Prostate gland (tissue), 2 donors: Measurements from ENCODE around the gene ZNF610. TPM values are rescaled to one million over a fixed set of nuclear protein-coding genes. Genes with fewer than 3 reads are reported as not detected.
A peak's percentile ranks its signal among the peaks of the same experiment; 100 is the strongest.

Source experiments
- DNase-seq: peaks from one replicate; pipeline ENCODE4 v3.0.0-alpha.2; 2019; ENCODE audit warnings: low spot score
- H3K27ac ChIP-seq, 2 donors: fragments of 200-600 bp; sonication (generic); 2 replicates each; pipeline ENCODE4 v1.5.1; 2017 to 2019
- H3K27me3 ChIP-seq: fragments of 200-600 bp; sonication (generic); replicated peaks from 2 replicates; pipeline ENCODE4 v1.5.1; 2019; ENCODE audit not compliant: insufficient read depth
- H3K36me3 ChIP-seq, 2 donors: fragments of 200-600 bp; sonication (generic); 1 replicate in 1 of 2; 2 replicates in 1 of 2; pipeline versions ENCODE4 v1.5.1 to v1.8.1; 2017 to 2019
- H3K4me1 ChIP-seq: fragments of 200-600 bp; sonication (generic); replicated peaks from 2 replicates; pipeline ENCODE4 v1.5.1; 2019
- H3K4me3 ChIP-seq, 2 donors: fragments of 200-600 bp; sonication (generic); 2 replicates each; pipeline ENCODE4 v1.5.1; 2017 to 2019
- H3K9me3 ChIP-seq: fragments of 200-600 bp; sonication (generic); 2 replicates; pipeline ENCODE4 v1.5.1; 2017
- POLR2A ChIP-seq: fragments of 450-650 bp; IDR thresholded peaks from one replicate; pipeline ENCODE4 v1.6.1; 2016; ENCODE audit warnings: antibody characterized with exemption, mild to moderate bottlenecking
- POLR2AphosphoS5 ChIP-seq: sonication (generic); formaldehyde crosslinking; IDR thresholded peaks from one replicate; pipeline ENCODE4 v1.6.1; 2017; ENCODE audit warnings: antibody characterized with exemption
- WGBS: methylation state at CpG from one replicate; pipeline ENCODE4 v1.1.5; 2018; 5-methylcytosine and 5-hydroxymethylcytosine counted together
- intact Hi-C: fragments of 100-400 bp; cut with DNase I; formaldehyde crosslinking; loops from one replicate; pipeline ENCODE4 v1.14.2; 2022
- total RNA-seq, 2 donors: library from RNA; depleted of rRNA; stranded (reverse); fragments of >200 nt; gene quantifications; one replicate each; pipeline ENCODE4 v1.1.0, GENCODE V29; 2016
- TF ChIP-seq, protein P1 (sequence below), 4 experiments: fragments of 200-600 bp in 2 of 4; fragments of 450-650 bp in 2 of 4; sonication (generic) in 2 of 4; IDR thresholded peaks; 1 replicate in 3 of 4; 2 replicates in 1 of 4; pipeline ENCODE4 v1.5.1; 2016 to 2019; ENCODE audit warnings: antibody characterized with exemption in 4 of 4, mild to moderate bottlenecking in 2 of 4, moderate library complexity in 2 of 4

Gene ZNF610
- total RNA-seq, 2 donors from 2014 or later: 5.5 to 9.9 TPM

DNA sequence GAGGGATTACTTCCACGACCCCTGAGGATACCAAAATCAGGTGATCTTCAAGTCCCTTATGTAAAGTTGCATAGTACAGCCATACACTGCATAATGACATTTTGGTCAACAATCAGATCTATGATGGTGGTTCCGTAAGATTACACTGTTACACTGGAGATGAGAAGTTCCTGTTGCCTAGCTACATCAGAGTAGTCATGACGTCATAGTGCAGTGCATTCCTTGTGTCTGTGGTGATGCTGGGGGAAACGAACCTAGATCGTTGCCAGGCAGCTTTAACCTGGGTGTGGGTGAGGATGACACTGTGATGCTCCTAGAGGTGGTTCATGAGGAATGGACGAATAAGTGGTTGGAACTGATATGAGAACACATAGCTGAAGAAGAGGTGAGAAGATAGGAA, 9.1 kb downstream of the ZNF610 start:
- TF ChIP-seq POLR2A (no peak), POLR2AphosphoS5 (no peak)
- TF ChIP-seq, protein P1, sequence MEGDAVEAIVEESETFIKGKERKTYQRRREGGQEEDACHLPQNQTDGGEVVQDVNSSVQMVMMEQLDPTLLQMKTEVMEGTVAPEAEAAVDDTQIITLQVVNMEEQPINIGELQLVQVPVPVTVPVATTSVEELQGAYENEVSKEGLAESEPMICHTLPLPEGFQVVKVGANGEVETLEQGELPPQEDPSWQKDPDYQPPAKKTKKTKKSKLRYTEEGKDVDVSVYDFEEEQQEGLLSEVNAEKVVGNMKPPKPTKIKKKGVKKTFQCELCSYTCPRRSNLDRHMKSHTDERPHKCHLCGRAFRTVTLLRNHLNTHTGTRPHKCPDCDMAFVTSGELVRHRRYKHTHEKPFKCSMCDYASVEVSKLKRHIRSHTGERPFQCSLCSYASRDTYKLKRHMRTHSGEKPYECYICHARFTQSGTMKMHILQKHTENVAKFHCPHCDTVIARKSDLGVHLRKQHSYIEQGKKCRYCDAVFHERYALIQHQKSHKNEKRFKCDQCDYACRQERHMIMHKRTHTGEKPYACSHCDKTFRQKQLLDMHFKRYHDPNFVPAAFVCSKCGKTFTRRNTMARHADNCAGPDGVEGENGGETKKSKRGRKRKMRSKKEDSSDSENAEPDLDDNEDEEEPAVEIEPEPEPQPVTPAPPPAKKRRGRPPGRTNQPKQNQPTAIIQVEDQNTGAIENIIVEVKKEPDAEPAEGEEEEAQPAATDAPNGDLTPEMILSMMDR (IDR thresholded peaks at IDR 0.05): no peak

DNA sequence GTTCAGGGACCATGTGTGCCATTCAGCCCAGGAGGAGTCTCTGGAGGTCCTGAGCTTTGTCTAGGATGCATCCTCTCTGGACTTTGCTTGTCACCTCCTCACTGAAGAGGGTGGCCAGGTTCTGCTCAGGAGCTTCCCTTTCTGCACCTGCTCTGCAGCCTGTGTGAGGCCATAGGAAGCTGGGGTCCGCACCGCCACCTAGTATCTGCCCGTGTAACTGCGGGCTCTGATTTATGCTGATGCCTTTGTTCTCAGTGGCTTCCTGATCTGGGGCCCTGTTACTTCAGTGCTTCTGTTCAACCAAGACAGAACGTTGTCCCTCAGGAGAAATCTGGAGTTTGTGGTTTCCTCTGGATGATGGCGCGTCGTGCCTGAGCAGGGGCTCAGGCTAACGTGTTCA, 15.5 kb downstream of the ZNF610 start:
- H3K36me3 ChIP-seq: peaks cover 8 to 10% of the 10 kb centered on the region in 2 donors
- intact Hi-C loops: no loop called here
- 75% methylated on average over 9 of the region's 9 CpGs for WGBS

More for the DNA sequence above, 9.1 kb downstream of the ZNF610 start:
- H3K4me3 ChIP-seq: no peak overlapping the region
- H3K27ac ChIP-seq: no peak overlapping the region
- 89% methylated on average over 6 of the region's 6 CpGs for WGBS
- H3K9me3 ChIP-seq: no peaks in the 10 kb centered on the region
- no peak for DNase-seq
- H3K4me1 ChIP-seq: no peaks in the 10 kb centered on the region
- H3K36me3 ChIP-seq: peaks cover 0 to 1% of the 10 kb centered on the region in 2 donors
- intact Hi-C loops: no loop called here
- H3K27me3 ChIP-seq: no peaks in the 10 kb centered on the region

DNA sequence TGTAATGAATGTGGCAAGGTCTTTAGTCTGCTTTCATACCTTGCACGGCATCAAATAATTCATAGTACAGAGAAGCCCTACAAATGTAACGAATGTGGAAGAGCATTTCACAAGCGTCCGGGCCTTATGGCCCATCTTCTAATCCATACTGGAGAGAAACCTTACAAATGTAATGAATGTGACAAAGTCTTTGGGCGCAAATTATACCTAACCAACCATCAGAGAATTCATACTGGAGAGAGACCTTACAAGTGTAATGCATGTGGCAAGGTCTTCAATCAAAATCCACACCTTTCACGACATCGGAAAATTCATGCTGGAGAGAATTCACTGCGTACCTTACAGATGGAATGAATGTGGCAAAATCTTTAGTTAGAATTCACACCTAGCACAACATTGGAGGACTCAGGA, 30.4 kb downstream of the ZNF610 start:
- WGBS: 99% methylated on average over 8 of the region's 8 CpGs
- Histone ChIP-seq H3K4me1 (no peaks in the 10 kb centered on the region), H3K9me3 (peaks cover 6% of the 10 kb centered on the region), H3K27me3 (no peaks in the 10 kb centered on the region), H3K4me3 (no peak overlapping the region), H3K36me3 (peaks cover 3 to 5% of the 10 kb centered on the region in 2 donors), H3K27ac (no peak overlapping the region)
- no peak for TF ChIP-seq POLR2A
- TF ChIP-seq, protein P1 (IDR thresholded peaks at IDR 0.05): no peak
- TF ChIP-seq POLR2AphosphoS5: no peak
- intact Hi-C loops: no loop called here
- no peak for DNase-seq

More for the DNA sequence above, 15.5 kb downstream of the ZNF610 start:
- no peak overlapping the region for H3K4me3 ChIP-seq
- no peaks in the 10 kb centered on the region for H3K4me1 ChIP-seq
- DNase-seq: no peak
- H3K9me3 ChIP-seq: no peaks in the 10 kb centered on the region
- no peaks in the 10 kb centered on the region for H3K27me3 ChIP-seq
- H3K27ac ChIP-seq: no peak overlapping the region
- TF ChIP-seq, protein P1 (IDR thresholded peaks at IDR 0.05): no peak
- TF ChIP-seq POLR2AphosphoS5 (no peak), POLR2A (no peak)

DNA sequence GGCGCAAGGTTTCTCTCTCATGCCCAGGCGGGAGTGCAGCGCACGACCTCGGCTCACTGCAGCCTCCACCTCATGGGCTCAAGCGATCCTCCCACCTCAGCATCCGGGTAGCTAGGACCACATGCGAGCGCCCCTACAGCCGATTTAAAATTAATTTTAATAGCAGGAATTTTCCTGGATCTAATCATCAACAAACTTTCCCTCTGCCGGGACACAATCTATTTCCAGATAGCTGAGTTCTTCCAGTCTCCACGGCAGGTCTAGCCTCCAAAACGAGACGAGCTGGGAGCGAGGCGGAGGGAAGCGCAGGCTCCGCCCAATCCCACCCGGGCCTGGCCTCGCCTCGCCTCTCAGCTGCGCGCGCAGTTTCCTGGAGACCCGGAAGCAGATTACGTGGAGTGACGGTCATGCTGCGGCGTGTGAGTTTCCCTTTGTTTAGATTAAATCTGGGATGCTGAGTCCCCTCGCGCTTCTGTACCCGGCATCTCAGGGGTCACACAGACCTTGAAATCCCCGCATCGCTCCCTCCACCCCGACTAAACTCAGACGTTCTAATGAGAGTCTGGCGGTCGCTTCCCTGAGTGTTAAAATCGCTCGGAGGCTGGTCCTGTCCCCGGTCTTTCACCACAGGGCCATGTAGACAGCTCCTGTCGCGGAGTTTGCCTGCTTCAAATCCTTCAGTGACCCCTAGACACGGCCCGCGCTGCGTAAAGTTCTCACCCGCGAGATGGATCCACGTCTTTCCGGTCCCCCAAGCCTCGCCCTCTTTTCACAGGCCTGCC, 33.7 kb downstream of the ZNF610 start, which contains the start of gene ZNF880:
Gene ZNF880 (plus strand): TSS at position 365 of the 782 bp plus-strand sequence. CDS start 43 bp downstream, at position 408.
- peak; percentile 92 for DNase-seq
- under 1% methylated on average over 52 of the region's 52 CpGs for WGBS
- H3K9me3 ChIP-seq: peaks cover 6% of the 10 kb centered on the region
- H3K27me3 ChIP-seq: no peaks in the 10 kb centered on the region
- TF ChIP-seq, protein P1 (IDR thresholded peaks at IDR 0.05): no peak
- TF ChIP-seq POLR2A (no peak), POLR2AphosphoS5 (peak; percentile 95)
- peaks cover 5 to 6% of the 10 kb centered on the region in 2 donors for H3K36me3 ChIP-seq
- peak within 1 kb of the TSS; percentile 83 to 94 for H3K27ac ChIP-seq
- H3K4me3 ChIP-seq: peak within 1 kb of the TSS; percentile 55 to 77
- H3K4me1 ChIP-seq: no peaks in the 10 kb centered on the region
- intact Hi-C loops: no loop called here

DNA sequence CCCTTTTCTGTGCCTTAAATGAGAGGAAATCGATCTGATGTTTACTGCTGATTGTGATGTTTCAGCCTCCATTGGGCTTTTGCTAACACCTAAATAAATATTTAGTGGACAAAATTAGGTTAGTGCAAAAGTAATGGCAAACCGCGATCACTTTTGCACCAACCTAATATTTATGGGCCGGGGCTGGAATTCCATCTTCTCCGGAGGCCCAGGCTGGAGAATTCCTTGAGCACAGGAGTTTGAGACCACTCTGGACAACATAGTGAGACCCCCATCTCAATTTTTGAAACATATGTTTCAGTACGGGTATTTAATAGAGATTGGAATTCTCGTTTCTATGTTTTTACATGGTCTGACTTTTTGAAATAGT, 34.3 kb downstream of the ZNF610 start:
- intact Hi-C loops: no loop called here
- no peak for DNase-seq
- H3K27me3 ChIP-seq: no peaks in the 10 kb centered on the region
- H3K9me3 ChIP-seq: peaks cover 6% of the 10 kb centered on the region
- no peaks in the 10 kb centered on the region for H3K4me1 ChIP-seq
- H3K4me3 ChIP-seq: peak overlapping the region; percentile 55 to 77
- whole genome bisulfite sequencing: 31% methylated on average over 7 of the region's 7 CpGs
- TF ChIP-seq, protein P1 (IDR thresholded peaks at IDR 0.05): no peak
- TF ChIP-seq POLR2AphosphoS5 (no peak), POLR2A (no peak)
- peak overlapping the region; percentile 83 to 94 for H3K27ac ChIP-seq
- peaks cover 7 to 8% of the 10 kb centered on the region in 2 donors for H3K36me3 ChIP-seq
